Muscle layer of duodenum (tissue), 2 donors: ENCODE results near the gene SRSF9.

Source experiments
- H3K27ac ChIP-seq: one replicate; pipeline ENCODE4 v1.7.0; 2013; ENCODE audit warnings: mild to moderate bottlenecking, low read length
- H3K27me3 ChIP-seq: one replicate; pipeline ENCODE4 v1.7.0; 2013; ENCODE audit warnings: low read depth, mild to moderate bottlenecking, control low read depth, low read length
- H3K36me3 ChIP-seq, 2 donors: one replicate each; pipeline ENCODE4 v1.7.0; 2013; ENCODE audit warnings: low read length in 2 of 2, control low read depth in 1 of 2, mild to moderate bottlenecking in 1 of 2; ENCODE audit not compliant: insufficient read depth in 2 of 2, control insufficient read depth in 1 of 2
- H3K4me1 ChIP-seq, 2 donors: one replicate each; pipeline ENCODE4 v1.7.0; 2013; ENCODE audit warnings: low read length in 2 of 2, mild to moderate bottlenecking in 2 of 2, control low read depth in 1 of 2, moderate library complexity in 1 of 2; ENCODE audit not compliant: insufficient read depth in 2 of 2, control insufficient read depth in 1 of 2
- H3K4me3 ChIP-seq, 2 donors: one replicate each; pipeline ENCODE4 v1.7.0; 2013; ENCODE audit warnings: low read length in 2 of 2, low read depth in 1 of 2, mild to moderate bottlenecking in 1 of 2
- H3K9me3 ChIP-seq, 2 donors: one replicate each; pipeline ENCODE4 v1.7.0; 2013; ENCODE audit warnings: low read length in 2 of 2, control low read depth in 1 of 2, mild to moderate bottlenecking in 1 of 2; ENCODE audit not compliant: control insufficient read depth in 1 of 2
- donor health status: healthy.

SRSF9 gene

DNA sequence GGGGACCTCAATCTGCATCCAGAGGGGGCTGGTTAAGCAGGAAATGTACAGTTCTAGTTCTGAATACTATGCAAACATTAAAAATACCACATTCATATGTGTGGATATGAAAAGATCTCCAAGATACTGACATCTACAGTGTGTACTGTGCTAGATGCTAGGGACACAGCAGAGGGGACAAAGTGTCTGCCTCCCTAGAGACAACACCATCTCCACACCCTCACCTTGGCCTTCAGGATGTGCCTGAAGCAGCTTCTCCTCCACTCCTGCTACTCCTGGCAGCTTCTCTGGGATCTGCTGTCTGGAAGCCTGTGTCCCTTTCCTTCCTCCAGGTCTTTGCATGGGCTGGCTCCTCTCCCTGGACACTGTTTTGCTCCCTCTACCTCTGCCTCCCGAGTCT lies 10.7 kb upstream of the SRSF9 start:
- Histone ChIP-seq H3K4me1 (no peaks in the 10 kb centered on the region), H3K36me3 (no peaks in the 10 kb centered on the region), H3K9me3 (no peaks in the 10 kb centered on the region), H3K27ac (no peak overlapping the region), H3K27me3 (no peaks in the 10 kb centered on the region), H3K4me3 (no peak overlapping the region)

GRCh38 chr12:120479458-120479857 lies 9.9 kb upstream of the SRSF9 start:
- Histone ChIP-seq H3K27ac (no peak overlapping the region), H3K9me3 (no peaks in the 10 kb centered on the region), H3K36me3 (no peaks in the 10 kb centered on the region), H3K4me3 (no peak overlapping the region), H3K4me1 (no peaks in the 10 kb centered on the region), H3K27me3 (no peaks in the 10 kb centered on the region)

DNA sequence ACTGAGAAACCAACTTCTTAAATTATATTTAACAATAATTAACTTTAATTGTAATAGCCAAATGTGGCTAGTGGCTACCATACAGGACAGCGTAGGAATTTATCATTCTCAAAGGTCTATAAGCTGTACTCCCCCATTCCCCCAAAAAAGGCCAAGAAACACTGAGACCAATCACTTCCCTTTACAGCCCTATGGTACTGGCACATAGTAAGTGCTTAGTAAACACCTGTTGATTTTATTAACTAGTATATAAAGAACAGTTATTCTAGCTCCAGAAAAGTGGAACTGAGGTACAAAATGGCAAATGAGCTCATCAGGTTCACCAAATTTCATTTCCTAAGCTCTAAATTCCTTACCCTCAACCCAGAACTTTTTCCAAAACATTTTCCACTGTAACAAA lies 6.1 kb upstream of the SRSF9 start:
- Histone ChIP-seq H3K27ac (no peak overlapping the region), H3K4me3 (no peak overlapping the region), H3K36me3 (no peaks in the 10 kb centered on the region), H3K9me3 (no peaks in the 10 kb centered on the region), H3K27me3 (no peaks in the 10 kb centered on the region), H3K4me1 (no peaks in the 10 kb centered on the region)

GRCh38 chr12:120474616-120474960 lies 5.0 kb upstream of the SRSF9 start:
- Histone ChIP-seq H3K4me3 (no peak overlapping the region), H3K27ac (no peak overlapping the region), H3K9me3 (no peaks in the 10 kb centered on the region), H3K27me3 (no peaks in the 10 kb centered on the region), H3K4me1 (peaks cover 0 to 8% of the 10 kb centered on the region in 2 donors), H3K36me3 (no peaks in the 10 kb centered on the region)

GRCh38 chr12:120473807-120474615 lies 4.5 kb upstream of the SRSF9 start:
- H3K9me3 ChIP-seq, result no peaks in the 10 kb centered on the region
- peaks cover 0 to 8% of the 10 kb centered on the region in 2 donors for H3K4me1 ChIP-seq
- H3K27ac ChIP-seq, result no peak overlapping the region
- H3K36me3 ChIP-seq, result peaks cover 0 to under 1% of the 10 kb centered on the region in 2 donors
- no peak overlapping the region for H3K4me3 ChIP-seq
- no peaks in the 10 kb centered on the region for H3K27me3 ChIP-seq

- no peak overlapping the region for H3K4me3 ChIP-seq
- H3K36me3 ChIP-seq, result peaks cover 0 to 4% of the 10 kb centered on the region in 2 donors
- H3K27ac ChIP-seq, result no peak overlapping the region
- peaks cover 0 to 16% of the 10 kb centered on the region in 2 donors for H3K4me1 ChIP-seq
- no peaks in the 10 kb centered on the region for H3K9me3 ChIP-seq
- H3K27me3 ChIP-seq, result no peaks in the 10 kb centered on the region
Measured at GRCh38 chr12:120472521-120472920, 3.0 kb upstream of the SRSF9 start.

GRCh38 chr12:120470150-120470784 lies 719 bp upstream of the SRSF9 start:
- Histone ChIP-seq H3K36me3 (peaks cover 9 to 13% of the 10 kb centered on the region in 2 donors), H3K27me3 (no peaks in the 10 kb centered on the region), H3K4me3 (peak overlapping the region; percentile 53 to 89), H3K27ac (no peak overlapping the region), H3K4me1 (peaks cover 5 to 37% of the 10 kb centered on the region in 2 donors), H3K9me3 (no peaks in the 10 kb centered on the region)

DNA sequence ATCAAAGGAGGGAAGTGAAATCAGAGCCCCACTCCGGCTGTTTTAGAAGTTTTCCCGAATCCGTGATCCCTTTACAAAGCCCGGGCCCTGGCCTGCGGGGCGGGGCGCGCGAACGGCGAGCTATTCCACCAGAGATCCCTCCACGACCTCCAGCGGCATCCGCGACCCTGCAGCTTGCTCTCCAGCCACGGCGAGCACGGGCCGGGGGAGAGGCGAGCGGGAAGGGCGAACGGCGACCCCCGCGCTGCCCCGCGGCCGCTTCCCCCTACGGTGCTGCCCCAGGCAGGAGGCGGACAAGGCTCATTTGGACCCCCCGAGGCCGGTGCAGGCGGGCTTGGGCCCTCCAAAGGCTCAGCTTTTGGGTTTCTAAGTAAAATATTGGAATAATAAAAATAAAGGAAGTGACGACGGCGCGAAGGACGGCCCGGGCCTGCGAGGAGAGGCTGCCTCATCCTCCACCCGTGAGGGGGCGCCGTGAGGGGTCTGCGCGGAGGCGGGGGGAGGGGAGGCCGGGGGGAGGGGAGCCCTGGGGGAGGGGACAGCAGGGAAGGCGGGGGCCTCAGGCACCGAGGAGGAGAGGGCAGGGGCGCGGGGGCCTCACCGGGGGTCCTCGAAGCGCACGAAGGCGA lies 613 bp downstream of the SRSF9 start:
- Histone ChIP-seq H3K4me1 (peaks cover 5 to 37% of the 10 kb centered on the region in 2 donors), H3K27me3 (no peaks in the 10 kb centered on the region), H3K36me3 (peaks cover 21 to 26% of the 10 kb centered on the region in 2 donors), H3K9me3 (no peaks in the 10 kb centered on the region), H3K4me3 (peak overlapping the region; percentile 80 to 89), H3K27ac (peak overlapping the region; percentile 85)

- Histone ChIP-seq H3K27me3 (no peaks in the 10 kb centered on the region), H3K4me1 (peaks cover 5 to 37% of the 10 kb centered on the region in 2 donors), H3K27ac (peak overlapping the region; percentile 85), H3K9me3 (no peaks in the 10 kb centered on the region), H3K36me3 (peaks cover 26 to 32% of the 10 kb centered on the region in 2 donors), H3K4me3 (peak overlapping the region; percentile 80 to 89)
Measured at GRCh38 chr12:120468325-120468820, 1.2 kb downstream of the SRSF9 start.

GRCh38 chr12:120467439-120467838 lies 2.1 kb downstream of the SRSF9 start:
- Histone ChIP-seq H3K27me3 (no peaks in the 10 kb centered on the region), H3K4me3 (no peak overlapping the region), H3K27ac (no peak overlapping the region), H3K36me3 (peaks cover 34 to 40% of the 10 kb centered on the region in 2 donors), H3K9me3 (no peaks in the 10 kb centered on the region), H3K4me1 (peaks cover 5 to 37% of the 10 kb centered on the region in 2 donors)

GRCh38 chr12:120466560-120467315 lies 2.8 kb downstream of the SRSF9 start:
- no peak overlapping the region for H3K27ac ChIP-seq
- H3K27me3 ChIP-seq, result no peaks in the 10 kb centered on the region
- H3K36me3 ChIP-seq, result peaks cover 40 to 47% of the 10 kb centered on the region in 2 donors
- H3K4me1 ChIP-seq, result peaks cover 5 to 37% of the 10 kb centered on the region in 2 donors
- no peaks in the 10 kb centered on the region for H3K9me3 ChIP-seq
- no peak overlapping the region for H3K4me3 ChIP-seq
